HAP-1 (cell line): Measurements from ENCODE around the gene AMPD1.

ENCODE experiments used
- DNase-seq, 2 experiments: peaks; one replicate each; pipeline ENCODE4 v3.0.0-alpha.2; 2016 to 2020; ENCODE audit warnings: low spot score in 2 of 2
- H3K27me3 ChIP-seq: fragments of 250-450 bp; sonication (Bioruptor Pico); 2 replicates; pipeline ENCODE4 v1.5.1; 2020; ENCODE audit warnings: low read depth, mild to moderate bottlenecking, moderate library complexity
- H3K36me3 ChIP-seq: fragments of 250-450 bp; sonication (Bioruptor Pico); replicated peaks from 2 replicates; pipeline ENCODE4 v1.5.1; 2020; ENCODE audit warnings: mild to moderate bottlenecking
- H3K4me1 ChIP-seq: fragments of 250-450 bp; sonication (Bioruptor Pico); 2 replicates; pipeline ENCODE4 v1.5.1; 2020; ENCODE audit warnings: mild to moderate bottlenecking
- H3K4me3 ChIP-seq: fragments of 250-450 bp; sonication (Bioruptor Pico); 2 replicates; pipeline ENCODE4 v1.5.1; 2020; ENCODE audit warnings: mild to moderate bottlenecking, moderate library complexity
- H3K9me3 ChIP-seq: fragments of 250-450 bp; sonication (Bioruptor Pico); 2 replicates; pipeline ENCODE4 v1.5.1; 2020; ENCODE audit warnings: mild to moderate bottlenecking, moderate library complexity
- in situ Hi-C: fragments of 300-500 bp; cut with MboI; formaldehyde crosslinking; loops from 3 replicates; pipeline ENCODE4 v1.14.3; 2020; ENCODE audit warnings: low sequenced_read_pairs, inconsistent platforms, mixed read lengths

The AMPD1 gene

GRCh38 chr1:114695430-114696058, at the start of gene AMPD1:
Gene AMPD1 (minus strand): TSS chr1:114695546. CDS start chr1:114695471, 75 bp downstream.
- in situ Hi-C loops, result no loop called here
- H3K27me3 ChIP-seq, result peaks cover 6% of the 10 kb centered on the region
- no peaks in the 10 kb centered on the region for H3K9me3 ChIP-seq
- H3K4me1 ChIP-seq, result peaks cover 3% of the 10 kb centered on the region; the same call in 1 of the 2 replicates
- no peak for DNase-seq
- no peak within 1 kb of the TSS for H3K4me3 ChIP-seq
- no peaks in the 10 kb centered on the region for H3K36me3 ChIP-seq

- DNase-seq, result no peak
- Histone ChIP-seq H3K9me3 (no peaks in the 10 kb centered on the region), H3K4me3 (no peak overlapping the region), H3K27me3 (no peaks in the 10 kb centered on the region), H3K4me1 (no peaks in the 10 kb centered on the region; the same call in 1 of the 2 replicates), H3K36me3 (peaks cover 72% of the 10 kb centered on the region)
- in situ Hi-C loops, result no loop called here
Observed at GRCh38 chr1:114741963-114742746, 46.8 kb upstream of the AMPD1 start.

DNA sequence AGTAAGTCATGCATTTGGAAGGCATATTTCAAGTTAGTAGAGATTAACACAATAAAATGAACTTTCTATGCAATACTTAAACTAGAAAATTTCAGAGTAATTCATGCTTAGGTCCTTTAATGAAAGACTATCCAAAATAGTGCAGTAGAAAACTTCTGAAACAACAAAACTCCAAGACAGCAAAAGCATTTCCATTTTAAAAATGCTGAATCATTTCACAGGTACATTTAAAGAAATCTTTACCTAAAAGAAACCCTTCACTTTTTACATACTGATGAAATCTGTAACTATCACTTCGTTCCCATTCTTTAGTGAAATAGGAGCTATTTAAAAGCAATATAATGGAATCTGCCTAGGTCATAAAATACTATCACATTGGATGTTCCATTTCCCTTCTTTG, 45.0 kb upstream of the AMPD1 start:
- Histone ChIP-seq H3K9me3 (no peaks in the 10 kb centered on the region), H3K4me1 (no peaks in the 10 kb centered on the region; the same call in 1 of the 2 replicates), H3K4me3 (no peak overlapping the region), H3K36me3 (peaks cover 72% of the 10 kb centered on the region), H3K27me3 (no peaks in the 10 kb centered on the region)
- no peak for DNase-seq
- in situ Hi-C loops, result no loop called here

- in situ Hi-C loops, result no loop called here
- H3K4me3 ChIP-seq, result no peak overlapping the region
- no peak for DNase-seq
- H3K4me1 ChIP-seq, result no peaks in the 10 kb centered on the region; the same call in 1 of the 2 replicates
- no peaks in the 10 kb centered on the region for H3K9me3 ChIP-seq
- peaks cover 87% of the 10 kb centered on the region for H3K36me3 ChIP-seq
- H3K27me3 ChIP-seq, result no peaks in the 10 kb centered on the region
Observed at GRCh38 chr1:114737314-114737849, 42.0 kb upstream of the AMPD1 start.

GRCh38 chr1:114735479-114735878, 40.1 kb upstream of the AMPD1 start:
- Histone ChIP-seq H3K36me3 (peaks cover 93% of the 10 kb centered on the region), H3K9me3 (no peaks in the 10 kb centered on the region), H3K4me3 (no peak overlapping the region), H3K27me3 (no peaks in the 10 kb centered on the region), H3K4me1 (no peaks in the 10 kb centered on the region)
- DNase-seq, result no peak
- in situ Hi-C loops, result no loop called here

GRCh38 chr1:114729782-114730181, 34.4 kb upstream of the AMPD1 start:
- H3K36me3 ChIP-seq, result peaks cover 97% of the 10 kb centered on the region
- in situ Hi-C loops, result no loop called here
- no peak overlapping the region for H3K4me3 ChIP-seq

DNA sequence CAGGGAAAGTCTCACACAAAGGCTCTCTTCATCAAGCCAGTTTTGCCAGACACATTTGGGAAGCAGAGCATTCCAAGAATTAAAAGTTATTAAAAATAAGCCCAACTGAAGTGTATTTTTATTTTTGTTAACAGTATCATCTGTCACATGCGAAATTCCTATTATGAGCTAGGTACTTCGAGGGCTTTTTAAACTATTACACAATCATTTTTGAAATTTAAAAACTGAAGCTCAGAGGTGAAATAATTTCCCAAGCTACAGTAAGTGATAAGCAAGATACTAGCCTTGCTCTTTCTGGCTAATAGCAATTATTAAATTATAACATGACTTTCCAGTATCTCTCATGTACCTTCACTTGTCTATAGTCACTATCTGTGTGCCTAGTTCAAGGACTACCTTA, 33.2 kb upstream of the AMPD1 start:
- H3K36me3 ChIP-seq, result peaks cover 97% of the 10 kb centered on the region
- in situ Hi-C loops, result no loop called here

More at GRCh38 chr1:114729782-114730181, 34.4 kb upstream of the AMPD1 start:
- no peaks in the 10 kb centered on the region for H3K27me3 ChIP-seq
- DNase-seq, result no peak
- no peaks in the 10 kb centered on the region for H3K9me3 ChIP-seq
- H3K4me1 ChIP-seq, result no peaks in the 10 kb centered on the region

DNA sequence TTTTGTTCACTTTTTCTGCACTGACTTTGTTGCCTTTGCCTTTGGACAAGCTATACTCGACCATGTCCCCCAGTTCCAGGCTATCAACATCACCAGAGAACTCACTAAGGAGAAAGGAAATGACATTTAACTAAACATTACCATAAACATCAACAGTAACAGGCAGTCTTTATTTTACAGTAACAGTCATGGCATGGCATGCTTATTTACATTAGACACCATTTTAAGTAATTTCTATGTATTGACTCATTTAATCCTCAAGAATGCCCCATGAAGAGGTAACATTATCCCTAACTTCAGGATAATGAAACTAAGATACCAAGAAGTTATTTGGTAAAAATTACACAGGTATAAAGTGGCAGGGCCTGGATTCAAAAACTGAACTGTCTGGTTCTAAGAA, 29.9 kb upstream of the AMPD1 start:
- H3K4me1 ChIP-seq, result no peaks in the 10 kb centered on the region
- no peak overlapping the region for H3K4me3 ChIP-seq
- H3K36me3 ChIP-seq, result peaks cover 97% of the 10 kb centered on the region
- H3K9me3 ChIP-seq, result no peaks in the 10 kb centered on the region
- no peaks in the 10 kb centered on the region for H3K27me3 ChIP-seq
- no peak for DNase-seq
- in situ Hi-C loops, result no loop called here

More for the DNA sequence above, 33.2 kb upstream of the AMPD1 start:
- Histone ChIP-seq H3K27me3 (no peaks in the 10 kb centered on the region), H3K9me3 (no peaks in the 10 kb centered on the region), H3K4me3 (no peak overlapping the region), H3K4me1 (no peaks in the 10 kb centered on the region)
- DNase-seq, result no peak

DNA sequence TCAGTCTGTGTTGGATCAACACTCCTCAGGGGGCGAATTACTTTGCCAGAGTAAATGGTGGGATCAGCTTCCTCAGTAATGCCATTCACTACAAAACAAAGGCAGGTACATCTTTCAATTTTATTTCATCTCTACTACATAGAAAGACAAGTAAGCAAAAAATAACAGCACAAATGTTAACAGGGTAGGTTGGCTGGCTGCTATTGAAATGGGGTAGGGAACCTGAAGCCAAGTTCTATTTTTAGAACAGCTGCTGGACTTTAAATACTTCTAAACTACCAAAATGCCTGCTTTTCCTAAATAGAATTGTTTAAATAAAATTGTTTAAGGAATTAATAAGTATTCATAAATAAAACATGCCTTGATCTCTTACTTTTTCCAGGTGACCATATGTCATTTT, 28.6 kb upstream of the AMPD1 start:
- H3K4me1 ChIP-seq, result no peaks in the 10 kb centered on the region
- in situ Hi-C loops, result no loop called here
- H3K27me3 ChIP-seq, result no peaks in the 10 kb centered on the region

DNA sequence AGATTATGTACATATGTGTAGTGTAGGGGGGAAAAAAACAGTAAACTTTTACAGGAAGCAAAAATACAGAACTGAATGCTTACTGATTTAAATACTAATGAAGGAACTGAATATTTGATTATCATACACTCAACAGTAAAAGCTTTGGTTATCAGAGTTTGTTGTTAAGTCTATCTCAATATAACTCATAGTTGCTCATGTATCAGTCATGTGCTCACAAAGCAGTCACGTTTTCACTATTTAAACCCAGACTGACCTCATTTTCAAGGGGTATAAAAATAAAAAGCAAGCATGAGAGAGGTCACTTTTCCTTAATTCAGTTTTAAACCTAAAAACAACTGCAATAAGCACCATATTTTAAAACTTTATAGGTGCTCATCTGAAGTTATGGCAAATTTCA, 28.1 kb upstream of the AMPD1 start:
- no peak for DNase-seq
- in situ Hi-C loops, result no loop called here
- Histone ChIP-seq H3K36me3 (peaks cover 95% of the 10 kb centered on the region), H3K4me1 (no peaks in the 10 kb centered on the region), H3K9me3 (no peaks in the 10 kb centered on the region), H3K27me3 (no peaks in the 10 kb centered on the region), H3K4me3 (no peak overlapping the region)

More for the DNA sequence above, 28.6 kb upstream of the AMPD1 start:
- Histone ChIP-seq H3K9me3 (no peaks in the 10 kb centered on the region), H3K4me3 (no peak overlapping the region), H3K36me3 (peaks cover 97% of the 10 kb centered on the region)
- DNase-seq, result no peak

- DNase-seq, result no peak
- peaks cover under 1% of the 10 kb centered on the region; the same call in 1 of the 2 replicates for H3K4me1 ChIP-seq
- in situ Hi-C loops, result no loop called here
- peaks cover 75% of the 10 kb centered on the region for H3K36me3 ChIP-seq
- H3K9me3 ChIP-seq, result no peaks in the 10 kb centered on the region
- H3K4me3 ChIP-seq, result no peak overlapping the region
- H3K27me3 ChIP-seq, result no peaks in the 10 kb centered on the region
Observed at GRCh38 chr1:114720492-114720891, 25.1 kb upstream of the AMPD1 start.

DNA sequence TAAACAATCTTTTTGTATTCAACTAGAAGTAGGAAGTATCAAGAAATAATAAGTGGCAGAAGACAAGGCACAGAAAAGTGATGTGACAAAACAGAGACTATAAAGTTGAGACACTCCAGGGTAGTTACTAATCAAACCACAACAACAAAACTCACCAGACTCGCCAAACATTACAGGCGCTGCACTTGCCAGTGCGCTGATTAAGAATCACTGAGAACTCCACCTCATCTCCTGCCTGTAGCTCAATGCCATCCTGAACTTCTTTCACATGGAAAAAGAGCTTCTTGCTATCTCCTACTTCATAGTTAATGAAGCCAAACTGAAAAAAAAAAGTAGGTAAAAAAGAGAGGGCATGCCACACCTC, 24.1 kb upstream of the AMPD1 start:
- H3K4me1 ChIP-seq, result peaks cover 4% of the 10 kb centered on the region; the same call in 1 of the 2 replicates
- no peak overlapping the region for H3K4me3 ChIP-seq
- H3K9me3 ChIP-seq, result no peaks in the 10 kb centered on the region
- peaks cover 70% of the 10 kb centered on the region for H3K36me3 ChIP-seq
- in situ Hi-C loops, result no loop called here
- no peak for DNase-seq
- no peaks in the 10 kb centered on the region for H3K27me3 ChIP-seq

DNA sequence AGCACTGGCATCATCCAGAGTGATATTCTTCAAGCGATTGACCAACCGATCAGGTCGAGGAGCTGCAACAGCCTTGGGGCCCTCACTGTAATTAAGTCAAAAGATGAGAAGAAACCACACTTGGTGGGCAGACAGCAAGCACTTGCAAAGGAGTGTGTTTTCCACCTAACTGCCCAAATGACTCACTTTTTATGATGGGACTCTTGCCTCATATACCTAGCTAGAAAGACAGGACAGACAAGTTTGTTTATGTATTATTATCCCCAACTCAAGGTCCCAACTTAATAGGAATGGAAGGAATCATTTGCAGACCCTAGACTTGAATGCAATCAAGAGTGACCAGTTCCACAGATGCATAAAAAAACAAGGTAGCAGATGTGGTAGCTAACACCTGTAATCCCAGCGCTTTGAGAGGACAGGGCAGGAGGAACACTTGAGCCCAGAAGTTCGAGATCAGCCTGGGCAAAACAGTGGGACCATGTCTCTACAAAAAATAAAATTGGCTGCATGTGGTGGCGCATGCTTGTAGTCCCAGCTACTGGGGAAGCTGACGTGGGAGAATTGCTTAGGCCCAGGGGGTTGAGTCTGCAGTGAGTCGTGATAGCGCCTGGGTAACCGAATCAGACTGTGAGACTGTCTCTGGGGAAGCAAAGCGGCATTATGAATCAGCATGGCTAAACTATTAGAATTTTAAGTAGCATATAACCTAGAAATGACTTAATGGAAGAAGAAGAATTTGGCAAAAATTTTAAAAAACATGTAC, 23.5 kb upstream of the AMPD1 start:
- DNase-seq, result no peak
- H3K27me3 ChIP-seq, result no peaks in the 10 kb centered on the region
- H3K36me3 ChIP-seq, result peaks cover 69% of the 10 kb centered on the region
- in situ Hi-C loops, result no loop called here
- H3K4me3 ChIP-seq, result no peak overlapping the region
- no peaks in the 10 kb centered on the region for H3K9me3 ChIP-seq
- H3K4me1 ChIP-seq, result peaks cover 4% of the 10 kb centered on the region; the same call in 1 of the 2 replicates
